HepG2 (cell line): ENCODE data around the gene EDN3. TPM values are rescaled to one million over a fixed set of nuclear protein-coding genes. Genes with fewer than 3 reads are reported as not detected.

Source experiments
- ATAC-seq: fragments of 200-7000 bp; cut with Tn5 transposase; 3 replicates; pipeline ENCODE4 v1.9.1; 2020; ENCODE audit warnings: mild to moderate bottlenecking, moderate library complexity
- BruUV-seq: library from RNA; stranded (reverse); fragments of 400-500 nt; replicated peaks from 2 replicates; lab custom pipeline; 2021; lab: Mats Ljungman, UMichigan
- CTCF ChIA-PET: fragments of 300-600 bp; formaldehyde crosslinking; extraction: SDS; loops from one replicate; lab custom pipeline; 2021; ENCODE audit warnings: low total read pairs, inconsistent platforms, low intra/inter-chr PET ratio; lab: Yijun Ruan, JAX
- POLR2A ChIA-PET: fragments of 350-600 bp; sonication (Branson Sonifier 250); formaldehyde crosslinking; loops from one replicate; lab custom pipeline; 2020; ENCODE audit warnings: antibody characterized with exemption, inconsistent platforms; lab: Yijun Ruan, JAX
- DNase-seq: peaks from one replicate; pipeline ENCODE4 v3.0.0-alpha.2; 2015; ENCODE audit warnings: low spot score
- FAIRE-seq: peaks from 3 replicates; lab custom pipeline; 2011; peaks lifted over from hg19 to GRCh38; lab: Jason Lieb, UNC
- H2AFZ ChIP-seq: one replicate; pipeline ENCODE4 v1.6.1; 2011; ENCODE audit warnings: low read length, inconsistent platforms
- H3K27ac ChIP-seq: fragments of 300-600 bp; 3 replicates; pipeline ENCODE4 v1.8.0; 2011; ENCODE audit warnings: mixed run types, mild to moderate bottlenecking, mixed read lengths, low read length, inconsistent platforms; ENCODE audit not compliant: insufficient read depth; ENCODE audit errors: extremely low read length
- H3K27me3 ChIP-seq, 2 experiments: fragments of 200-600 bp in 1 of 2; 2 replicates in 1 of 2; 3 replicates in 1 of 2; pipeline versions ENCODE4 v1.6.0 to v1.8.0; 2011; ENCODE audit warnings: low read length in 2 of 2, mild to moderate bottlenecking in 2 of 2, moderate library complexity in 2 of 2, inconsistent platforms in 1 of 2; ENCODE audit not compliant: insufficient read depth in 2 of 2, control insufficient read depth in 1 of 2
- H3K36me3 ChIP-seq, 2 experiments: fragments of 200-600 bp in 1 of 2; replicated peaks in 1 of 2; 2 replicates in 1 of 2; 3 replicates in 1 of 2; pipeline versions ENCODE4 v1.5.1 to v1.8.0; 2011; ENCODE audit warnings: low read length in 2 of 2, inconsistent platforms in 1 of 2; ENCODE audit not compliant: insufficient read depth in 2 of 2, control insufficient read depth in 1 of 2
- H3K4me1 ChIP-seq: 2 replicates; pipeline ENCODE4 v1.5.1; 2012; ENCODE audit warnings: low read length, inconsistent platforms; ENCODE audit not compliant: insufficient read depth
- H3K4me2 ChIP-seq: 2 replicates; pipeline ENCODE4 v1.6.0; 2011; ENCODE audit warnings: low read depth, low read length, inconsistent platforms
- H3K4me3 ChIP-seq, 3 experiments: fragments of 200-600 bp in 1 of 3; sonication (generic), shearing (Covaris generic) in 1 of 3; replicated peaks in 1 of 3; 2 replicates each; pipeline ENCODE4 v1.5.1; 2011 to 2016; ENCODE audit warnings: low read length in 3 of 3, inconsistent platforms in 2 of 3, low read depth in 2 of 3, mild to moderate bottlenecking in 2 of 3, control low read depth in 1 of 3, mixed read lengths in 1 of 3; ENCODE audit not compliant: insufficient read depth in 1 of 3
- H3K79me2 ChIP-seq: one replicate; pipeline ENCODE4 v1.6.1; 2011; ENCODE audit warnings: low read length, inconsistent platforms; ENCODE audit not compliant: insufficient read depth
- H3K9ac ChIP-seq: 2 replicates; pipeline ENCODE4 v1.6.0; 2011; ENCODE audit warnings: mild to moderate bottlenecking, low read depth, low read length, inconsistent platforms; ENCODE audit not compliant: insufficient read depth
- H3K9me3 ChIP-seq: 2 replicates; pipeline ENCODE4 v1.5.1; 2012; ENCODE audit warnings: mild to moderate bottlenecking, low read length
- H4K20me1 ChIP-seq: 2 replicates; pipeline ENCODE4 v1.6.0; 2011; ENCODE audit warnings: inconsistent platforms, mild to moderate bottlenecking, low read length, moderate library complexity; ENCODE audit not compliant: insufficient read depth
- E2F1 ChIP-seq: sonication (generic); formaldehyde crosslinking; IDR thresholded peaks from 2 replicates; pipeline ENCODE4 v1.5.0; 2020; ENCODE audit warnings: missing genetic modification reagents
- ETV5 ChIP-seq: IDR thresholded peaks from 2 replicates; pipeline ENCODE4 v1.6.1; 2018; ENCODE audit warnings: missing biosample characterization, missing genetic modification reagents, inconsistent platforms, borderline replicate concordance
- MAFF ChIP-seq: IDR thresholded peaks from 2 replicates; pipeline ENCODE4 v1.6.1; 2011; ENCODE audit warnings: low read depth, low read length, improper control_type of control experiment
- MAFK ChIP-seq, 2 experiments: IDR thresholded peaks in 1 of 2; conservative IDR thresholded peaks in 1 of 2; 2 replicates each; pipeline ENCODE4 v1.6.1; 2011; ENCODE audit warnings: improper control_type of control experiment in 2 of 2, low read length in 2 of 2
- NCOA2 ChIP-seq: sonication (generic); formaldehyde crosslinking; IDR thresholded peaks from 2 replicates; pipeline ENCODE4 v1.8.0; 2022; ENCODE audit warnings: inconsistent platforms
- SATB2 ChIP-seq: sonication (generic); formaldehyde crosslinking; IDR thresholded peaks from 2 replicates; pipeline ENCODE4 v1.5.0; 2020; ENCODE audit warnings: missing genetic modification reagents
- TCF7 ChIP-seq: sonication (generic); IDR thresholded peaks from 2 replicates; pipeline ENCODE4 v1.6.1; 2016; ENCODE audit warnings: antibody characterized with exemption, low read depth
- WGBS: methylation state at CpG from one replicate; pipeline ENCODE4 v1.1.6; 2017; ENCODE audit warnings: low lambda C conversion rate; 5-methylcytosine and 5-hydroxymethylcytosine counted together
- in situ Hi-C: cut with HindIII; loops from 2 replicates; pipeline ENCODE4 v1.10.0; 2017; ENCODE audit warnings: low pct_unique_long_range_greater_than_20kb; ENCODE audit not compliant: extremely low pct_ligation_motif_present
- intact Hi-C: fragments of 100-400 bp; cut with micrococcal nuclease; formaldehyde crosslinking; loops from one replicate; pipeline ENCODE4 v1.10.0; 2022; ENCODE audit not compliant: unreplicated experiment
- polyA plus RNA-seq, 8 experiments: library from polyadenylated mRNA; depleted of rRNA in 3 of 8; stranded (reverse) in 7 of 8; unstranded in 1 of 8; fragments of >200 nt; fragmentation: Illumina TruSeq in 4 of 8; extraction: Trizol in 4 of 8; gene quantifications; 2 replicates each; pipeline versions ENCODE4 v1.2.1 to v1.2.3, GENCODE V29; 2011 to 2016; ENCODE audit warnings: low read depth in 4 of 8, missing spikeins in 1 of 8, mixed read lengths in 1 of 8; ENCODE audit not compliant: insufficient read depth in 1 of 8
- total RNA-seq, 5 experiments: library from RNA; depleted of rRNA; stranded (reverse); fragments of >200 nt; fragmentation: Illumina TruSeq; extraction: Trizol; gene quantifications; 2 replicates each; pipeline ENCODE4 v1.2.3, GENCODE V29; 2016; ENCODE audit warnings: low read depth in 1 of 5

The EDN3 gene
- total and polyA plus RNA-seq, 2 of the 13 experiments (the other 11 are each of a cell fraction or from before 2014, with no cell fraction given) = not detected

- TF ChIP-seq E2F1 (CRISPR knock-in tag) (no peak), TCF7 (peak; percentile 75), ETV5 (CRISPR knock-in tag) (peak; percentile 38; the same call in 1 of the 2 replicates)
- TF ChIP-seq, all 625 proteins: peak for 28
Measured at GRCh38 chr20:59350330-59351156, 50.1 kb downstream of the EDN3 start (continued).

- Histone ChIP-seq H3K27me3 (peaks cover 0 to 1% of the 10 kb centered on the region in 2 experiments; a peak in 3 of 5 replicates), H3K4me3 (no peak overlapping the region)
- FAIRE-seq = no peak
- in situ Hi-C loops = no loop called here
- TF ChIP-seq MAFF (peak; percentile 93), SATB2 (CRISPR knock-in tag) (no peak), MAFK (conservative IDR thresholded peaks at IDR 0.05 in 1 of 2, IDR thresholded peaks at IDR 0.05 in 1 of 2; ENCODE audit: low read length in 2 of 2) (peak; percentile 92 to 96), NCOA2 (CRISPR knock-in tag) (no peak)
- TF ChIP-seq, all 625 proteins: peak for 2
- Histone ChIP-seq H3K27ac (no peak overlapping the region), H3K9me3 (no peaks in the 10 kb centered on the region), H3K4me2 (no peak overlapping the region; the same call in 1 of the 2 replicates), H4K20me1 (no peaks in the 10 kb centered on the region), H3K9ac (no peak overlapping the region), H3K36me3 (no peaks in the 10 kb centered on the region), H3K4me1 (peaks cover 18% of the 10 kb centered on the region), H3K79me2 (no peaks in the 10 kb centered on the region), H2AFZ (no peak overlapping the region)
- ATAC-seq = no peak; the same call in 2 of the 3 replicates
- POLR2A ChIA-PET = no interaction called here
- intact Hi-C loops = no loop called here
- WGBS = 57% methylated on average over 10 of the region's 10 CpGs
- no peak for DNase-seq
- BruUV-seq = no TSS peak
- CTCF ChIA-PET = no interaction called here
Measured at GRCh38 chr20:59351157-59352040, 51.0 kb downstream of the EDN3 start.
